Choroid plexus epithelial cell (primary cell): ENCODE results near the gene ATP5F1C.

Experiments
- DNase-seq: peaks from one replicate; pipeline ENCODE4 v3.0.0-alpha.2; 2010; ENCODE audit warnings: low read depth
- H3K4me3 ChIP-seq: 2 replicates; pipeline ENCODE4 v1.5.1; 2011; ENCODE audit warnings: low read depth, mild to moderate bottlenecking, control low read depth, low read length, moderate library complexity
- TF ChIP-seq, protein P1 (sequence below): conservative IDR thresholded peaks from 2 replicates; pipeline ENCODE4 v1.5.1; 2011; ENCODE audit warnings: low read depth, mild to moderate bottlenecking, control low read depth, inconsistent platforms, low read length, moderate library complexity

ATP5F1C gene

DNA sequence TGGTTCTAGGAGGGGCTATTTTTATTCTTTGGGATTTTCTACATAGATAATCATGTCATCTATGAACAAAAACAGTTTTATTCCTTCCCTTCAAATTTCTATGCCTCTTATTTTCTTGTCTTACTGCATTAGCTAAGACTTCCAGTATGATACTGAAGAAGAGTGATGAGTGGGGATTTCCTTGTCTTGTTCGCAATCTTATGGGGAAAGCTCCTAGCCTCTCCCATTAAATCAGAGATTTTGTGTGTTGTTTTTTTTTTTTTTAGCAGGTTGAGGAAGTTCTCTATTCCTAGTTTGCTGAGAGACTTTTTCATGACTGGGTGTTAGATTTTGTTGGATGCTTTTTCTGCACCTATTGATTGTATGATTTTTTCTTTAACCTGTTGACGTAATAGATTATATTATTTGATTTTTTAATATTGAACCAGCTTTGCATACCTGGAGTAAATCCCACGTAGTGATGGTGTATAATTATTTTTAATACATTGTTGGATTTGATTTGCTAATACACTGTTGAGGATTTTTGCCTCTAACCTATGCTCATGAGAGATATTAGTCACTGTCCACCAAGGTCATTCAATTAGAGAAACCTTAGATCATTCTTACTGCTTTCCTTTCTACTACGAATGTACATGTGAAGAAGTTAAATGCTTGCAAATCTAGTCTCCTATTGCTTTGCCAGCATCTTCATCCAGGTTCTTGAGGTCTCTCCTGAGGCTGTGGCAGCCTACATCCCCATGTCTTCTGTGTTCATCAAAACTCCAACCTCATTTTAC lies 6.5 kb downstream of the ATP5F1C start:
- DNase-seq, result peak; percentile 23
- TF ChIP-seq, protein P1, sequence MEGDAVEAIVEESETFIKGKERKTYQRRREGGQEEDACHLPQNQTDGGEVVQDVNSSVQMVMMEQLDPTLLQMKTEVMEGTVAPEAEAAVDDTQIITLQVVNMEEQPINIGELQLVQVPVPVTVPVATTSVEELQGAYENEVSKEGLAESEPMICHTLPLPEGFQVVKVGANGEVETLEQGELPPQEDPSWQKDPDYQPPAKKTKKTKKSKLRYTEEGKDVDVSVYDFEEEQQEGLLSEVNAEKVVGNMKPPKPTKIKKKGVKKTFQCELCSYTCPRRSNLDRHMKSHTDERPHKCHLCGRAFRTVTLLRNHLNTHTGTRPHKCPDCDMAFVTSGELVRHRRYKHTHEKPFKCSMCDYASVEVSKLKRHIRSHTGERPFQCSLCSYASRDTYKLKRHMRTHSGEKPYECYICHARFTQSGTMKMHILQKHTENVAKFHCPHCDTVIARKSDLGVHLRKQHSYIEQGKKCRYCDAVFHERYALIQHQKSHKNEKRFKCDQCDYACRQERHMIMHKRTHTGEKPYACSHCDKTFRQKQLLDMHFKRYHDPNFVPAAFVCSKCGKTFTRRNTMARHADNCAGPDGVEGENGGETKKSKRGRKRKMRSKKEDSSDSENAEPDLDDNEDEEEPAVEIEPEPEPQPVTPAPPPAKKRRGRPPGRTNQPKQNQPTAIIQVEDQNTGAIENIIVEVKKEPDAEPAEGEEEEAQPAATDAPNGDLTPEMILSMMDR, result no peak
- H3K4me3 ChIP-seq, result no peak overlapping the region

GRCh38 chr10:7795605-7796004 lies 7.6 kb downstream of the ATP5F1C start:
- TF ChIP-seq, protein P1, result no peak
- peak; percentile 70 for DNase-seq
- no peak overlapping the region for H3K4me3 ChIP-seq

GRCh38 chr10:7797582-7797981 lies 9.6 kb downstream of the ATP5F1C start:
- no peak overlapping the region for H3K4me3 ChIP-seq
- TF ChIP-seq, protein P1, result no peak
- peak; percentile 96 for DNase-seq

DNA sequence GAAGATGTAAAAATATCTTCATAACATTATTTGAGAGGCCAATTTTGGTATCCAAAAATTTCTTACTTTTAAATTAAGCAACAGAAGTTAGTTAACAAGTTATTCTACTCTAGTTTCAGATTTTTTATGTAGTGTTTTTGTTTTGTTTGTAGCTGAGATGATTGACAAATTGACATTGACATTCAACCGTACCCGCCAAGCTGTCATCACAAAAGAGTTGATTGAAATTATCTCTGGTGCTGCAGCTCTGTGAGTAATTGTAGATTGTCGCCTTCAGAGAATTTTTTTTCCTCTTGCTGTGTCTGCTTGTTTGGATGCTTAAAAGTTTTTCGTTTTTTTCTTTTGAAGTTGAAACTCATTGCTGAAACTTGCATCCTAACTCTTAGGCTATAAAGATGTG lies 14.6 kb downstream of the ATP5F1C start:
- no peak for DNase-seq
- TF ChIP-seq, protein P1, result no peak
- no peak overlapping the region for H3K4me3 ChIP-seq

DNA sequence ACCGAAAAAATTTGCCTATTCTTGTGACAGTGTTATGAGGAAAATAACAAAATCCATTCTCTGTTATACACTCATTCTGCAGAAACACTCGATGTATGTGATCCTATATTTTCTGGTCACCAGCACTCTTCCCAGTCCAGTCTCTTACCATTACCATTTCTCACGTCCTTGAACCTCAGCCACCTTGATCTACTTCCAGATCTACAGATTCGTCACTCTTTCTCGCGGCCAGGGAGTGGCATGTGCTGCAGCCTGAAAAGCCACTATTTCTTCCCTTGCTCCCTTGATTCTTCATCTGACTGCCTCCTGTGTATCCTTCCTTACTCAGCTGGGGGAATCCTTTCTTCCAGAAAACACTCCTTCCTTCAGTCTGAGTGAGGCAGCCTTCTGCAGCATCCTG lies 16.2 kb downstream of the ATP5F1C start:
- TF ChIP-seq, protein P1, result no peak
- no peak for DNase-seq
- no peak overlapping the region for H3K4me3 ChIP-seq

DNA sequence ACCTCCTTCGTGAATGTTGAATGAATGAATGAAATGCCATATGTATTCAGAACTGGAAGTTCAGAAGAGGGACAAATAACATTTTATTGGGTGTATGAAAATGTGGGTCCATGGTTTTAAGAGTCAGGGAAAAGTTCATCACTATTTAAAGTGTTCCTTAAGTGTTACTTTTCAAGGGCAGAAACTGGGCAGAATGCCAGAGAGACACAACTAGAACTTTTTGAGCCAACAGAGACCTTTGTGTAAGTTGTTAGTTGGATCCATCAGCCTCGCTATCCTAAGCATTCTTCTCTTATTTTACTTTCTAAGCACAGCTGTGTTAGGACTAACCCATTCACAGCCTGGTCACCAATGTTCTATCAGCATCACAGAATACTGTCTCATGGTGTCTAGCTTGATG lies 16.8 kb downstream of the ATP5F1C start:
- H3K4me3 ChIP-seq, result no peak overlapping the region
- TF ChIP-seq, protein P1, result no peak
- DNase-seq, result no peak

DNA sequence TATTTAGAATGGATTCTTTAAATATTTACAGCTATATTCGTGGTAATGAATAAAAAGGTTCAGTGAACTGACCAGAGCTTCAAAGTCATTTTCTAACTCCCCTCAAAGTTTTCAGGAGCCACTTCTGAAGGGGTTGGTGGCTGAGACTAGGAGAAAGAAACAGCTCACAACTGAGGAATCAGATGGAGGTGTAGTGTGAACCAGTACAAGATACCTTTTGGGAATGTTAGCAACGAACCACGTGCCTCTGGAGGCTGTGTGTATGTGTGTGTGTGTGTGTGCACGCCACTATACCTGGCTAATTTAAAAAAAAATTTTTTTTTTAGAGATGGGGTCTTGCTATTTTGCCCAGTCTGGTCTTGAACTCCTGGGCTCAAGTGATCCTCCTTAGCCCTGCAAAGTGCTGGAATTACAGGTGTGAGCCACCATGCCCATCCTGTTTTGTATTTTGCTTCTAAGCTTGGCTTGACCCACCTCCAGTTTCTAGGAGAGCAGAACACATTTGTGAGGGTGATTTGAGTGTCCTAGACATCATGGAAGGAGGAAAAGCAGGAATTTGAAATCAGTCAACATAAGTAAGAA lies 20.8 kb downstream of the ATP5F1C start:
- no peak overlapping the region for H3K4me3 ChIP-seq
- no peak for DNase-seq
- TF ChIP-seq, protein P1, result no peak
